HepG2 (cell line): ENCODE results near the gene CAMTA1. TPM values are rescaled to one million over a fixed set of nuclear protein-coding genes. Genes with fewer than 3 reads are reported as not detected.

Source experiments
- BCL3 ChIP-seq: sonication (generic); formaldehyde crosslinking; IDR thresholded peaks from 2 replicates; pipeline ENCODE4 v1.5.1; 2020; ENCODE audit warnings: mild to moderate bottlenecking, missing genetic modification reagents, moderate library complexity
- ELF4 ChIP-seq: sonication (generic); formaldehyde crosslinking; IDR thresholded peaks from 2 replicates; pipeline ENCODE4 v1.5.0; 2020; ENCODE audit warnings: missing genetic modification reagents, mild to moderate bottlenecking, moderate library complexity, borderline replicate concordance
- ERF ChIP-seq: IDR thresholded peaks from 2 replicates; pipeline ENCODE4 v1.6.1; 2018; ENCODE audit warnings: missing biosample characterization, missing genetic modification reagents
- HNF4G ChIP-seq, 2 experiments: sonication (generic) in 1 of 2; formaldehyde crosslinking in 1 of 2; IDR thresholded peaks; 2 replicates each; pipeline versions ENCODE4 v1.4.0 to v1.6.1; 2011 to 2020; ENCODE audit warnings: borderline replicate concordance in 2 of 2, low read depth in 2 of 2, mild to moderate bottlenecking in 2 of 2, low read length in 1 of 2, missing genetic modification reagents in 1 of 2, moderate library complexity in 1 of 2
- HNRNPL ChIP-seq: fragments of 200-400 bp; formaldehyde crosslinking; IDR thresholded peaks from 2 replicates; pipeline ENCODE4 v1.6.1; 2017; ENCODE audit warnings: mild to moderate bottlenecking, low read depth, low read length
- HOXA3 ChIP-seq: sonication (generic); formaldehyde crosslinking; IDR thresholded peaks from 2 replicates; pipeline ENCODE4 v1.5.0; 2020; ENCODE audit warnings: missing genetic modification reagents
- MED1 ChIP-seq: sonication (generic); formaldehyde crosslinking; IDR thresholded peaks from 2 replicates; pipeline ENCODE4 v1.4.0; 2020; ENCODE audit warnings: missing genetic modification reagents
- MED8 ChIP-seq: sonication (generic); formaldehyde crosslinking; IDR thresholded peaks from 2 replicates; pipeline ENCODE4 v1.8.1; 2023; ENCODE audit warnings: mild to moderate bottlenecking, missing genetic modification reagents; ENCODE audit not compliant: insufficient replicate concordance
- NBN ChIP-seq: fragments of 450-650 bp; conservative IDR thresholded peaks from 2 replicates; pipeline ENCODE4 v1.6.1; 2017
- SMAD1 ChIP-seq: sonication (generic); formaldehyde crosslinking; IDR thresholded peaks from 2 replicates; pipeline ENCODE4 v1.4.0; 2020; ENCODE audit warnings: missing genetic modification reagents, low read depth, mild to moderate bottlenecking, borderline replicate concordance
- STAG1 ChIP-seq: sonication (generic); formaldehyde crosslinking; IDR thresholded peaks from 2 replicates; pipeline ENCODE4 v1.4.0; 2020; ENCODE audit warnings: missing genetic modification reagents
- TOE1 ChIP-seq: sonication (generic); formaldehyde crosslinking; IDR thresholded peaks from 2 replicates; pipeline ENCODE4 v1.4.0; 2020; ENCODE audit warnings: mild to moderate bottlenecking, missing genetic modification reagents
- TRIM24 ChIP-seq: sonication (generic); formaldehyde crosslinking; IDR thresholded peaks from 2 replicates; pipeline ENCODE4 v1.8.0; 2022; ENCODE audit warnings: mild to moderate bottlenecking, missing genetic modification reagents
- ZFP91 ChIP-seq: sonication (generic); formaldehyde crosslinking; IDR thresholded peaks from 2 replicates; pipeline ENCODE4 v1.9.0; 2022; ENCODE audit warnings: missing genetic modification reagents, mild to moderate bottlenecking, borderline replicate concordance
- ZFYVE20 ChIP-seq: sonication (generic); formaldehyde crosslinking; IDR thresholded peaks from 2 replicates; pipeline ENCODE4 v1.8.0; 2023; ENCODE audit warnings: low read depth, mild to moderate bottlenecking, moderate library complexity, missing genetic modification reagents, borderline replicate concordance
- ZNF33B ChIP-seq: sonication (generic); formaldehyde crosslinking; IDR thresholded peaks from 2 replicates; pipeline ENCODE4 v1.5.1; 2020; ENCODE audit warnings: mild to moderate bottlenecking, missing genetic modification reagents
- ZNF414 ChIP-seq: sonication (generic); formaldehyde crosslinking; IDR thresholded peaks from 2 replicates; pipeline ENCODE4 v1.5.0; 2020; ENCODE audit warnings: missing genetic modification reagents
- ZNF512B ChIP-seq: sonication (generic); formaldehyde crosslinking; IDR thresholded peaks from 2 replicates; pipeline ENCODE4 v1.5.1; 2020; ENCODE audit warnings: missing genetic modification reagents, mild to moderate bottlenecking, borderline replicate concordance
- ZNF567 ChIP-seq: sonication (generic); formaldehyde crosslinking; IDR thresholded peaks from 2 replicates; pipeline ENCODE4 v1.8.1; 2023; ENCODE audit warnings: mild to moderate bottlenecking, missing genetic modification reagents, borderline replicate concordance
- ZNF839 ChIP-seq: sonication (generic); formaldehyde crosslinking; IDR thresholded peaks from 2 replicates; pipeline ENCODE4 v1.4.0; 2020; ENCODE audit warnings: missing genetic modification reagents, mild to moderate bottlenecking, borderline replicate concordance
- ZNF841 ChIP-seq: sonication (generic); formaldehyde crosslinking; IDR thresholded peaks from 2 replicates; pipeline ENCODE4 v1.8.1; 2023; ENCODE audit warnings: missing genetic modification reagents, borderline replicate concordance
- ZSCAN29 ChIP-seq: sonication (generic); formaldehyde crosslinking; conservative IDR thresholded peaks from 2 replicates; pipeline ENCODE4 v1.4.0; 2020; ENCODE audit warnings: mild to moderate bottlenecking, missing genetic modification reagents
- polyA plus RNA-seq, 8 experiments: library from polyadenylated mRNA; depleted of rRNA in 3 of 8; stranded (reverse) in 7 of 8; unstranded in 1 of 8; fragments of >200 nt; fragmentation: Illumina TruSeq in 4 of 8; extraction: Trizol in 4 of 8; gene quantifications; 2 replicates each; pipeline versions ENCODE4 v1.2.1 to v1.2.3, GENCODE V29; 2011 to 2016; ENCODE audit warnings: low read depth in 4 of 8, missing spikeins in 1 of 8, mixed read lengths in 1 of 8; ENCODE audit not compliant: insufficient read depth in 1 of 8
- total RNA-seq, 5 experiments: library from RNA; depleted of rRNA; stranded (reverse); fragments of >200 nt; fragmentation: Illumina TruSeq; extraction: Trizol; gene quantifications; 2 replicates each; pipeline ENCODE4 v1.2.3, GENCODE V29; 2016; ENCODE audit warnings: low read depth in 1 of 5

The CAMTA1 gene
- total and polyA plus RNA-seq, 2 of the 13 experiments (the other 11 are each of a cell fraction or from before 2014, with no cell fraction given), result 25.0 to 36.4 TPM

DNA sequence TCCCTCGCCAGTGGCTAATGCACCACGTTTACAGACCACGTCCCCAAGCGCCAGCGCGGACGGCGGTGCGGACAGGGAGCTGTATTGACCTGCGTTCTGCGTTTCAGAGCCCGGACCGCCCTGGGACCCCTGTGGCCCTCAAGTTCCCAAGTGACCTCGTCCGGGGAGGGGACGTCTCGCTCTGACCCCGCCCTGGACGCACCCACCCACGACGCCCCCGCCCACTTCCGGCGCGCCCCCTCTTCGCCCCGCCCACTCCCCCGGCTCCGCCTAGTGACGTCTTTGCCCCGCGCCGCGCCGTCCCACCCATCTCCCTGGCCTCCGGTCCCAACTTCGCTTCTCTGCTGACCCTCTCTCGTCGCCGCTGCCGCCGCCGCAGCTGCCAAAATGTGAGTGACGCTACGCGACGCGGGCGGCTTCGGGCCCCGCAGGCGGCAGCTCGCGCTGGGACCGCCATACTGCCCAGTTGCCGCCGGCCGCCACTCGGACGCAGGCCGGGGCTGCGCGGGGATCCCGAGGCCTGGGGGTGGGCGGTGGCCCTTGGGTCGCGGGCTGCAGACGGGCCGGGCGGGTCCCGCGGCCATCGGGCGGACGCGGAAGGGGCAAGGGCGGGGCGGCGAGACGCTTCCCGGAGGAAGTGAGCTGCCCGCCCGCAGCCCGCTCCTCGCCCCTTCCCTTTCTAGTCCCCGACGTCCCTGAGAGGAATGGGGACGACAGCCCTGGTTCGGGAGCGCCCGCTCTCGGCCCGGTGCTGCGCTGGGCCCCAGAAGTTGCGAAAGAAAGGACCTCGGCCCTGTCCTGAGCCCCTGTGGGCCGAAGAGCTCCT, 986.0 kb downstream of the CAMTA1 start, which contains the start of gene VAMP3 (continued):
- TF ChIP-seq ZFP91 (CRISPR knock-in tag), result peak; percentile 49
- TF ChIP-seq TOE1 (CRISPR knock-in tag), result no peak
- no peak for TF ChIP-seq HNRNPL
- TF ChIP-seq ZNF567 (CRISPR knock-in tag), result no peak
- TF ChIP-seq NBN, result no peak
- no peak for TF ChIP-seq ZNF414
- TF ChIP-seq ZFYVE20 (CRISPR knock-in tag), result no peak
- no peak for TF ChIP-seq STAG1 (CRISPR knock-in tag)
- TF ChIP-seq ZNF33B (CRISPR knock-in tag), result peak; percentile 10; the same call in 1 of the 2 replicates
- TF ChIP-seq HOXA3 (CRISPR knock-in tag), result peak; percentile 76
- TF ChIP-seq ELF4 (CRISPR knock-in tag), result no peak
- no peak for TF ChIP-seq HNF4G (IDR thresholded peaks at IDR 0.05; ENCODE audit: borderline replicate concordance, low read depth, low read length)
- TF ChIP-seq HNF4G (CRISPR knock-in tag; IDR thresholded peaks at IDR 0.05; ENCODE audit: borderline replicate concordance, low read depth), result no peak
- TF ChIP-seq ZNF512B (CRISPR knock-in tag), result no peak
- TF ChIP-seq ZNF839 (CRISPR knock-in tag), result no peak
- TF ChIP-seq ERF (CRISPR knock-in tag), result peak; percentile 31; the same call in 1 of the 2 replicates
- TF ChIP-seq TRIM24 (CRISPR knock-in tag), result no peak
- TF ChIP-seq ZNF841 (CRISPR knock-in tag), result no peak
- TF ChIP-seq ZSCAN29 (CRISPR knock-in tag), result no peak
- TF ChIP-seq SMAD1 (CRISPR knock-in tag), result 0 out of 2 replicates have a peak, but pooled peaks have one; percentile 79
- TF ChIP-seq MED8 (CRISPR knock-in tag), result no peak
- peak; percentile 65; the same call in 1 of the 2 replicates for TF ChIP-seq BCL3 (CRISPR knock-in tag)
- TF ChIP-seq MED1 (CRISPR knock-in tag), result no peak; the same call in 1 of the 2 replicates
